Measurements from ENCODE around the gene SPOCK3. TPM values are rescaled to one million over a fixed set of nuclear protein-coding genes. Genes with fewer than 3 reads are reported as not detected.

Gene SPOCK3
- total RNA-seq: 6.1 TPM

GRCh38 chr4:167234316-167234881, at the start of gene SPOCK3:
Gene SPOCK3, minus strand, starts transcription at chr4:167234494.

Small RNAs within 50 kb of the gene (small RNA-seq; reads per million reads assigned to genes)
- not detected for gene RNA5SP171 (ENCODE audit: low replicate concordance)

Measured in metanephros (tissue), 2 donors.